Gastroesophageal sphincter (tissue), 3 donors: ENCODE measurements around the gene EFNA2.

Source experiments
- CTCF ChIP-seq, 4 experiments: fragments of 200-600 bp in 2 of 4; fragments of 450-650 bp in 2 of 4; sonication (generic) in 1 of 4; IDR thresholded peaks; one replicate each; pipeline ENCODE4 v1.5.1; 2017 to 2019; ENCODE audit warnings: antibody characterized with exemption in 4 of 4, mild to moderate bottlenecking in 2 of 4, moderate library complexity in 2 of 4
- EP300 ChIP-seq: sonication (generic); formaldehyde crosslinking; IDR thresholded peaks from one replicate; pipeline ENCODE4 v1.6.1; 2017; ENCODE audit warnings: antibody characterized with exemption, mild to moderate bottlenecking

- TF ChIP-seq EP300: no peak
- TF ChIP-seq CTCF (IDR thresholded peaks at IDR 0.05): no peak
These were observed 6.7 kb upstream of the EFNA2 start for GRCh38 chr19:1278713-1279660.
